Activated CD8-positive, alpha-beta T cell treated with anti-CD3 and anti-CD28 coated beads for 36 hours (primary cell): ENCODE results near the gene ZBTB16. TPM values are rescaled to one million over a fixed set of nuclear protein-coding genes. Genes with fewer than 3 reads are reported as not detected.
A peak's percentile ranks its signal among the peaks of the same experiment; 100 is the strongest.

Experiments used
- ATAC-seq: fragments of 200-7000 bp; cut with Tn5 transposase; one replicate; pipeline ENCODE4 v1.10.0; 2021; ENCODE audit warnings: mild to moderate bottlenecking, moderate library complexity
- CTCF ChIA-PET: fragments of 350-600 bp; sonication (Branson Sonifier 250); formaldehyde crosslinking; loops from one replicate; lab custom pipeline; 2021; ENCODE audit warnings: antibody characterized with exemption; lab: Charles Lee
- POLR2A ChIA-PET: fragments of 350-600 bp; sonication (Branson Sonifier 250); formaldehyde crosslinking; loops from one replicate; lab custom pipeline; 2021; ENCODE audit warnings: antibody characterized with exemption; lab: Charles Lee
- DNase-seq: peaks from one replicate; pipeline ENCODE4 v3.0.0-alpha.2; 2020
- H3K27ac Mint-ChIP-seq: one replicate; pipeline ENCODE4 v1.8.0; 2021; ENCODE audit warnings: mild to moderate bottlenecking, mixed read lengths
- H3K27me3 Mint-ChIP-seq: one replicate; pipeline ENCODE4 v1.8.0; 2021; ENCODE audit warnings: mixed read lengths
- H3K36me3 Mint-ChIP-seq: one replicate; pipeline ENCODE4 v1.8.0; 2021; ENCODE audit warnings: low read depth, mixed read lengths
- H3K4me1 Mint-ChIP-seq: one replicate; pipeline ENCODE4 v1.8.0; 2021; ENCODE audit warnings: low read depth, mixed read lengths
- H3K4me3 Mint-ChIP-seq: one replicate; pipeline ENCODE4 v1.8.0; 2021; ENCODE audit warnings: mild to moderate bottlenecking, moderate library complexity, mixed read lengths
- H3K9me3 Mint-ChIP-seq: one replicate; pipeline ENCODE4 v1.8.0; 2021; ENCODE audit warnings: mixed read lengths
- intact Hi-C: fragments of 100-400 bp; cut with micrococcal nuclease; formaldehyde crosslinking; loops from one replicate; pipeline ENCODE4 v1.10.0; 2022
- total RNA-seq, 2 experiments: library from RNA; stranded (reverse); gene quantifications; one replicate each; pipeline ENCODE4 v1.2.3, GENCODE V29; 2021
- TF ChIP-seq, protein P1 (sequence below): fragments of 200-600 bp; IDR thresholded peaks from one replicate; pipeline ENCODE4 v1.8.0; 2022; ENCODE audit warnings: antibody characterized with exemption, mild to moderate bottlenecking

ZBTB16 gene
- total RNA-seq, 2 experiments from 2014 or later, result 9.5 to 10.1 TPM

DNA sequence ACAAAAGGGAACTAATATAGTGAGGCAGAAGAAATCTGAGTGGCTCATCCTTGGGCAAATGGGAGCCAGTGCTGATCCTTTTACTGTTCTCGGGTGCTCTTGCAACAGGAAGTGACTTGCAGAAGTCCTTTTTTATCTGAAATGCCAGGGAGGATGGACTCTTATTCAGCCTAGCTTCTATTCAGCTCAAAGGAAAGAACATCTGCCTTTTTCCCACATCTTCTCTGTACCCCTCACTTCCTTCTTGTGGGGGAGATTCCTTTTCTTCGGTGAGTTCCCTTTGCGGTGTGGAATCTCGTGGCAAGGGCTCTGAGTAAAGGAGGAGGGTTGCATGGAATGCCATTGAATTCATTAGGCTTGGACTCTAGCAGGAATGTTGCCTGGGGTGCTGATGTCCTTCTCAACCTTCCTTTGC lies 76.2 kb downstream of the ZBTB16 start:
- ATAC-seq (no peak), DNase-seq (no peak)
- Mint-ChIP-seq H3K9me3 (no peaks in the 10 kb centered on the region), H3K36me3 (no peaks in the 10 kb centered on the region), H3K4me1 (peaks cover 28% of the 10 kb centered on the region), H3K4me3 (no peak overlapping the region), H3K27me3 (no peaks in the 10 kb centered on the region), H3K27ac (no peak overlapping the region)
- CTCF ChIA-PET, result interaction anchor here (1.1 to 1.3 kb wide), 3 partner anchors 10 to 125 kb away, joined by 3 to 5 read pairs (median 3); no protein-coding TSS in a partner anchor
- TF ChIP-seq, protein P1, sequence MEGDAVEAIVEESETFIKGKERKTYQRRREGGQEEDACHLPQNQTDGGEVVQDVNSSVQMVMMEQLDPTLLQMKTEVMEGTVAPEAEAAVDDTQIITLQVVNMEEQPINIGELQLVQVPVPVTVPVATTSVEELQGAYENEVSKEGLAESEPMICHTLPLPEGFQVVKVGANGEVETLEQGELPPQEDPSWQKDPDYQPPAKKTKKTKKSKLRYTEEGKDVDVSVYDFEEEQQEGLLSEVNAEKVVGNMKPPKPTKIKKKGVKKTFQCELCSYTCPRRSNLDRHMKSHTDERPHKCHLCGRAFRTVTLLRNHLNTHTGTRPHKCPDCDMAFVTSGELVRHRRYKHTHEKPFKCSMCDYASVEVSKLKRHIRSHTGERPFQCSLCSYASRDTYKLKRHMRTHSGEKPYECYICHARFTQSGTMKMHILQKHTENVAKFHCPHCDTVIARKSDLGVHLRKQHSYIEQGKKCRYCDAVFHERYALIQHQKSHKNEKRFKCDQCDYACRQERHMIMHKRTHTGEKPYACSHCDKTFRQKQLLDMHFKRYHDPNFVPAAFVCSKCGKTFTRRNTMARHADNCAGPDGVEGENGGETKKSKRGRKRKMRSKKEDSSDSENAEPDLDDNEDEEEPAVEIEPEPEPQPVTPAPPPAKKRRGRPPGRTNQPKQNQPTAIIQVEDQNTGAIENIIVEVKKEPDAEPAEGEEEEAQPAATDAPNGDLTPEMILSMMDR, result no peak
- POLR2A ChIA-PET, result no interaction called here
- intact Hi-C loops, result no loop called here

DNA sequence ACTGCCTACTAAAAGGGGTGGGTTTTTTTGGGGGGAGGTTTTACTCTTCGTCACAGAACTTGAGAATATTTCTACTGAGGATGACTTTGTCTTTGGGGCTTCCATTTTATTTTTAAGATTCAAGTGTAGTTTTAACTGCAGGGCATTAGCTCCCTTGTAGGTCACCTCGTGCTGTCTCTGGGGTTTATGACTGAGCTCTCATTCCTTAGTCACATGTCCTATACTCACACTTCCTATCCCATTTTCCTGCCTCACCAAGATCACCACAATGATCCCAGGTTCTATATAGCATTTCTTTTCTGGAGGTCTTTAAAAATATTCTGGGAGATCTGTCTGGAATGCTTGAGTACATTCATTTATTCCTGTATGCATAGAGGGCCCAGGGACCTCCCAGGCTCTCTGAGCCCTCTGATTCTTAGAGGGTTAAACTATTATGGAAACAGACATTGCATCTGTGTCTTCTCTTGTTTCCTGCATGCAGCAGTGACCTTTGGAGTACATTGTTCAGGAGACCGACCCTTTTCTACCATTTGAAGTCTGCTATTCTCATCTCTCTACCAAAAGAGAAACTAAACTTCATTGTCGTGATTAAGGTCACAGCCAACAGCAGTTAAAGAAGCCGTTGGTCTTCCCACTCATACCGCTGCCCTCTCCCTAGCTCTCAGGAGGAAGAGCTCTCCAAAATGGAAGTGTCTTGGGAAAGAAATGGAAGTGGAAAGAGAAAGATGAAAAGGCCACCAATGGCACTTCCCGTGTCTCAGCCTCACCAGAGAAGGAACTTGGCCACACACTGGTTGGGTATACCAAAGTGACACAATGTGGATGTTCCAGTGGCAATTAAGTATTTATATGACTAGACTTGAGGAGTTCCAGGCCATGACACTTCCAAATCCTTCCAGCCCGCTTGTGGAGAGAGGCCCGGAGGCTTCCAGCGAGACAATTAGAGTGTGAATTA lies 77.5 kb downstream of the ZBTB16 start:
- Mint-ChIP-seq H3K27me3 (no peaks in the 10 kb centered on the region), H3K36me3 (no peaks in the 10 kb centered on the region), H3K4me3 (no peak overlapping the region), H3K9me3 (no peaks in the 10 kb centered on the region), H3K4me1 (peaks cover 22% of the 10 kb centered on the region), H3K27ac (no peak overlapping the region)
- TF ChIP-seq, protein P1, result no peak
- ATAC-seq, result peak; percentile 41
- intact Hi-C loops, result no loop called here
- POLR2A ChIA-PET, result no interaction called here
- DNase-seq, result no peak
- CTCF ChIA-PET, result interaction anchor here (1.2 to 1.3 kb wide), 2 partner anchors 35 to 124 kb away, joined by 3 to 5 read pairs; no protein-coding TSS in a partner anchor

DNA sequence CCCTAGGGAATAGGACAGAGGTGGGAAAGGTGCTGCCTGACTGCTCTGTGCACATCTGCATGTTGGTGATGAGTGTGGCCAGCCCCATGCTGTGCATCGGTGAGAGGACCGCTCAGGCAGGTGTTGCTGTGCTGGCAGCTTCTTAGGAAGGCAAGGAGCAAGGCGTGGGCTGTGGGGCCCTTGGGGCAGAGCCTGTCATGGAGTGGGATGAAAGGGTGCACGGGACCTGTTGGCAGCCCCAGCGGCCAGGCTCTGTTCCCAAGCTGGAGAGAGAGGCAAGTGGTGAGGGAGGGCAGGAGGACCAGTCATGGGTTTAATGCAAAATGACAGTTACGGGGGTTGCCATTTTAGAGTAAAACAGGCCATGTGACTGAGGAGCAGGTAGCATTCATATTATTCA lies 78.3 kb downstream of the ZBTB16 start:
- ChIA-PET CTCF (no interaction called here), POLR2A (no interaction called here)
- Mint-ChIP-seq H3K36me3 (no peaks in the 10 kb centered on the region), H3K9me3 (no peaks in the 10 kb centered on the region), H3K27me3 (no peaks in the 10 kb centered on the region), H3K4me3 (no peak overlapping the region), H3K27ac (no peak overlapping the region), H3K4me1 (peaks cover 22% of the 10 kb centered on the region)
- no peak for ATAC-seq
- DNase-seq, result no peak
- intact Hi-C loops, result no loop called here
- TF ChIP-seq, protein P1, result no peak

DNA sequence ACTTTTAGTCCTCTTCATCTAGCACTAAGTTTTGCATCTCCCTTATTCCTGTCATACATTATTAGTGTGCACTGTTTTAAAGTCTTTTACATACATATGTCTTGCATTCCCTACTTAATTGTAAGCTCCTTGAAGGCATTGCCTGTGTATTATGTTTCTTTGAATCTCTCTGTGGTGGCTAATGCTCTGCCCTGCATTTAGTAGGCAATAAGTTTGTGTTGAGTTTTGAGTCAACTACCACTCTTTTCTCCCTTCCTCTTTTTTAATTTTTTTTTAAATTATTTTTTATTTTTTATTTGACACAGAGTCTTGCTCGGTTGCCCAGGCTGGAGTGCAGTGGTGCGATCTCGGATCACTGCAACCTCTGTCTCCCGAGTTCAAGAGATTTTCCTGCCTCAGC lies 78.9 kb downstream of the ZBTB16 start:
- DNase-seq (no peak), ATAC-seq (no peak)
- POLR2A ChIA-PET, result no interaction called here
- TF ChIP-seq, protein P1, result no peak
- H3K4me3 Mint-ChIP-seq, result no peak overlapping the region
- CTCF ChIA-PET, result no interaction called here
- H3K27ac Mint-ChIP-seq, result no peak overlapping the region
- intact Hi-C loops, result no loop called here
- peaks cover 22% of the 10 kb centered on the region for H3K4me1 Mint-ChIP-seq
- H3K9me3 Mint-ChIP-seq, result no peaks in the 10 kb centered on the region
- no peaks in the 10 kb centered on the region for H3K27me3 Mint-ChIP-seq
- no peaks in the 10 kb centered on the region for H3K36me3 Mint-ChIP-seq

DNA sequence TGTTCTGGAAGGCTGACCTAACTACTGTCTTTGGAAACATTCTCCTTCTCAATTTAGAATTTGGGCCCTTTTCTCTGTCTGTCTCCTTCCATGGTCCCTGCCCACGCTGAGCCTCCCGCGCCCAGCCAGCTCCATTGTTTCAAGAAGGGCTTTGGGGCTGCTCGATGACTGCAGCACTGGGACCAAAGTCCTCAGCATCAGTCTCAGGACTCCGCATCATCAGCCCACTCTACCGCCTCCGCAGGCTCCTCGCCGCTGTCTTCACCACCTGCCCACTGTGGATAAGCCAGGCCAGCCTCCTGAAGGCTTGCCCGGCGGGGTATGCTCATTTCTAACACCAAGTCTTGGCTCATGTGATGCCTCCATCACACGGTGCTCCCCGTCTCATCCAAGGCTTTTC lies 81.3 kb downstream of the ZBTB16 start:
- DNase-seq (no peak), ATAC-seq (no peak)
- Mint-ChIP-seq H3K4me3 (no peak overlapping the region), H3K36me3 (no peaks in the 10 kb centered on the region), H3K27ac (no peak overlapping the region), H3K4me1 (peaks cover 19% of the 10 kb centered on the region), H3K27me3 (no peaks in the 10 kb centered on the region), H3K9me3 (no peaks in the 10 kb centered on the region)
- TF ChIP-seq, protein P1, result no peak
- ChIA-PET CTCF (no interaction called here), POLR2A (no interaction called here)
- intact Hi-C loops, result no loop called here
